ENCODE data around the gene ST6GAL1. TPM values are rescaled to one million over a fixed set of nuclear protein-coding genes. Genes with fewer than 3 reads are reported as not detected.
A peak's percentile ranks its signal among the peaks of the same experiment; 100 is the strongest.

The ST6GAL1 gene
- total and polyA plus RNA-seq, 2 experiments from 2014 or later: 17.6 to 65.1 TPM

DNA sequence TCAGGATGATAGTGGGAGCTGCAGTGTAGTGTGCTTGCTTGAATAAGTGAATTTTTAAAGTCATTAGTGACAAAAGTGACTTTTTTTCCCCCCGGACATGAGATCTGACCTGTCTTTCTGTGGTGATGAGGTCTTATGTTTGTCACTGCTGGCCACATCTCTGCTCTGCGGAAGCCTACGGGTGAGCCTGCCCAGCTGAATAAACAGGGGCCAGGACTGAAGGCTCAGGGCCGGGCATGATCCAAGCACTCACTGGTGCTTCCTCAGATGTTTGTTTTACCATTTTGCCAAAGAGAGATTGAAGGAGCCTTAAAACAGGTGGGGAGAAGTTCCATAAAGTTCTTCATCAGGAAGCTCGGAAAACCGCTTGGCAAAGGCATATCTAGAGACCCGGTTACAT lies 174.0 kb downstream of the ST6GAL1 start (continued):
- TF ChIP-seq, protein P1, sequence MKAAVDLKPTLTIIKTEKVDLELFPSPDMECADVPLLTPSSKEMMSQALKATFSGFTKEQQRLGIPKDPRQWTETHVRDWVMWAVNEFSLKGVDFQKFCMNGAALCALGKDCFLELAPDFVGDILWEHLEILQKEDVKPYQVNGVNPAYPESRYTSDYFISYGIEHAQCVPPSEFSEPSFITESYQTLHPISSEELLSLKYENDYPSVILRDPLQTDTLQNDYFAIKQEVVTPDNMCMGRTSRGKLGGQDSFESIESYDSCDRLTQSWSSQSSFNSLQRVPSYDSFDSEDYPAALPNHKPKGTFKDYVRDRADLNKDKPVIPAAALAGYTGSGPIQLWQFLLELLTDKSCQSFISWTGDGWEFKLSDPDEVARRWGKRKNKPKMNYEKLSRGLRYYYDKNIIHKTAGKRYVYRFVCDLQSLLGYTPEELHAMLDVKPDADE (IDR thresholded peaks at IDR 0.05): no peak
- TF ChIP-seq CREB1 (CRISPR knock-in tag; IDR thresholded peaks at IDR 0.05; ENCODE audit: low read depth): no peak

DNA sequence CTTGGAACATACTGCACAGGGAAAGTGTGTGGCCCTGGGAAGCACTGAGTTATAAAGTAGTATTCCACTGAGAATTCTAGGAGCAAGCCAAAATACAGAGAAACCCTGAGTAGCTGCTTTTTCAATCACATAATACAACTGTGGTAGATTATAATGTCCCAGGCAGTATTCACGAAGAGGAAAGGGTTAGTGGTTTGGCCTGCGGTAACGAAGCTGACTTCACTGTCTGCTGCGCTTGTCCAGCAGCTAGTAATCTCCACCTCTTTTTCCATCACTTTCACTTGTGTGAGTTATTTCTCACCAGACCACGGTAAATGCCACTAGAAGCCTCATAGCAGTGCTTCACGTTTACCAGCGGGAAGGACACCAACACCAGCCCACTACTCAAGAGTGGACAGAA lies 174.6 kb downstream of the ST6GAL1 start:
- no peaks in the 10 kb centered on the region for H3K27me3 ChIP-seq (ENCODE audit: insufficient read depth)
- no peak overlapping the region for H3K4me3 Mint-ChIP-seq
- no peak overlapping the region for H3K27ac Mint-ChIP-seq
- peaks cover 2% of the 10 kb centered on the region for H3K27me3 Mint-ChIP-seq (ENCODE audit: insufficient read depth, low read depth, poor library complexity)
- ATAC-seq: no peak
- H3K36me3 Mint-ChIP-seq (ENCODE audit: low read depth): 0 out of 3 replicates have a peak, but pooled peaks cover 1% of the 10 kb centered on the region
- no peak for DNase-seq (ENCODE audit: low spot score)
- no peaks in the 10 kb centered on the region; the same call in 1 of the 2 replicates for H3K79me2 ChIP-seq (replicated peaks; ENCODE audit: insufficient read depth)
- H3K36me3 ChIP-seq (ENCODE audit: insufficient read depth): no peaks in the 10 kb centered on the region
- H3K4me1 ChIP-seq (ENCODE audit: insufficient read depth): peaks cover 11% of the 10 kb centered on the region; the same call in 1 of the 2 replicates
- H3K4me3 ChIP-seq: no peak overlapping the region
- peaks cover 11% of the 10 kb centered on the region for H3K4me1 Mint-ChIP-seq
- H4K20me1 ChIP-seq (replicated peaks; ENCODE audit: insufficient read depth): no peaks in the 10 kb centered on the region
- H3K4me2 ChIP-seq: 0 out of 2 replicates have a peak overlapping the region, but pooled peaks have one; percentile 9
- peaks cover 7% of the 10 kb centered on the region; the same call in 1 of the 2 replicates for H3F3A ChIP-seq (replicated peaks; ENCODE audit: low read depth)
- 0 out of 2 replicates have a peak, but pooled peaks cover 7% of the 10 kb centered on the region for H3K9me2 ChIP-seq (ENCODE audit: insufficient read depth)
- no peak overlapping the region for H3K27ac ChIP-seq (ENCODE audit: low read depth)
- no peak overlapping the region for H2AFZ ChIP-seq
- no peaks in the 10 kb centered on the region for H3K9me3 Mint-ChIP-seq
- no peak for TF ChIP-seq CREB1 (CRISPR knock-in tag; IDR thresholded peaks at IDR 0.05; ENCODE audit: low read depth)
- no peak for TF ChIP-seq EZH2phosphoT487 (IDR thresholded peaks at IDR 0.05; ENCODE audit: unreplicated experiment)
- no peak for TF ChIP-seq STAT1 (IDR thresholded peaks at IDR 0.05; ENCODE audit: unreplicated experiment)
- TF ChIP-seq ZNF331 (CRISPR knock-in tag; IDR thresholded peaks at IDR 0.05; ENCODE audit: low read depth): no peak
- TF ChIP-seq, protein P1 (IDR thresholded peaks at IDR 0.05): no peak
- TF ChIP-seq, protein P2, sequence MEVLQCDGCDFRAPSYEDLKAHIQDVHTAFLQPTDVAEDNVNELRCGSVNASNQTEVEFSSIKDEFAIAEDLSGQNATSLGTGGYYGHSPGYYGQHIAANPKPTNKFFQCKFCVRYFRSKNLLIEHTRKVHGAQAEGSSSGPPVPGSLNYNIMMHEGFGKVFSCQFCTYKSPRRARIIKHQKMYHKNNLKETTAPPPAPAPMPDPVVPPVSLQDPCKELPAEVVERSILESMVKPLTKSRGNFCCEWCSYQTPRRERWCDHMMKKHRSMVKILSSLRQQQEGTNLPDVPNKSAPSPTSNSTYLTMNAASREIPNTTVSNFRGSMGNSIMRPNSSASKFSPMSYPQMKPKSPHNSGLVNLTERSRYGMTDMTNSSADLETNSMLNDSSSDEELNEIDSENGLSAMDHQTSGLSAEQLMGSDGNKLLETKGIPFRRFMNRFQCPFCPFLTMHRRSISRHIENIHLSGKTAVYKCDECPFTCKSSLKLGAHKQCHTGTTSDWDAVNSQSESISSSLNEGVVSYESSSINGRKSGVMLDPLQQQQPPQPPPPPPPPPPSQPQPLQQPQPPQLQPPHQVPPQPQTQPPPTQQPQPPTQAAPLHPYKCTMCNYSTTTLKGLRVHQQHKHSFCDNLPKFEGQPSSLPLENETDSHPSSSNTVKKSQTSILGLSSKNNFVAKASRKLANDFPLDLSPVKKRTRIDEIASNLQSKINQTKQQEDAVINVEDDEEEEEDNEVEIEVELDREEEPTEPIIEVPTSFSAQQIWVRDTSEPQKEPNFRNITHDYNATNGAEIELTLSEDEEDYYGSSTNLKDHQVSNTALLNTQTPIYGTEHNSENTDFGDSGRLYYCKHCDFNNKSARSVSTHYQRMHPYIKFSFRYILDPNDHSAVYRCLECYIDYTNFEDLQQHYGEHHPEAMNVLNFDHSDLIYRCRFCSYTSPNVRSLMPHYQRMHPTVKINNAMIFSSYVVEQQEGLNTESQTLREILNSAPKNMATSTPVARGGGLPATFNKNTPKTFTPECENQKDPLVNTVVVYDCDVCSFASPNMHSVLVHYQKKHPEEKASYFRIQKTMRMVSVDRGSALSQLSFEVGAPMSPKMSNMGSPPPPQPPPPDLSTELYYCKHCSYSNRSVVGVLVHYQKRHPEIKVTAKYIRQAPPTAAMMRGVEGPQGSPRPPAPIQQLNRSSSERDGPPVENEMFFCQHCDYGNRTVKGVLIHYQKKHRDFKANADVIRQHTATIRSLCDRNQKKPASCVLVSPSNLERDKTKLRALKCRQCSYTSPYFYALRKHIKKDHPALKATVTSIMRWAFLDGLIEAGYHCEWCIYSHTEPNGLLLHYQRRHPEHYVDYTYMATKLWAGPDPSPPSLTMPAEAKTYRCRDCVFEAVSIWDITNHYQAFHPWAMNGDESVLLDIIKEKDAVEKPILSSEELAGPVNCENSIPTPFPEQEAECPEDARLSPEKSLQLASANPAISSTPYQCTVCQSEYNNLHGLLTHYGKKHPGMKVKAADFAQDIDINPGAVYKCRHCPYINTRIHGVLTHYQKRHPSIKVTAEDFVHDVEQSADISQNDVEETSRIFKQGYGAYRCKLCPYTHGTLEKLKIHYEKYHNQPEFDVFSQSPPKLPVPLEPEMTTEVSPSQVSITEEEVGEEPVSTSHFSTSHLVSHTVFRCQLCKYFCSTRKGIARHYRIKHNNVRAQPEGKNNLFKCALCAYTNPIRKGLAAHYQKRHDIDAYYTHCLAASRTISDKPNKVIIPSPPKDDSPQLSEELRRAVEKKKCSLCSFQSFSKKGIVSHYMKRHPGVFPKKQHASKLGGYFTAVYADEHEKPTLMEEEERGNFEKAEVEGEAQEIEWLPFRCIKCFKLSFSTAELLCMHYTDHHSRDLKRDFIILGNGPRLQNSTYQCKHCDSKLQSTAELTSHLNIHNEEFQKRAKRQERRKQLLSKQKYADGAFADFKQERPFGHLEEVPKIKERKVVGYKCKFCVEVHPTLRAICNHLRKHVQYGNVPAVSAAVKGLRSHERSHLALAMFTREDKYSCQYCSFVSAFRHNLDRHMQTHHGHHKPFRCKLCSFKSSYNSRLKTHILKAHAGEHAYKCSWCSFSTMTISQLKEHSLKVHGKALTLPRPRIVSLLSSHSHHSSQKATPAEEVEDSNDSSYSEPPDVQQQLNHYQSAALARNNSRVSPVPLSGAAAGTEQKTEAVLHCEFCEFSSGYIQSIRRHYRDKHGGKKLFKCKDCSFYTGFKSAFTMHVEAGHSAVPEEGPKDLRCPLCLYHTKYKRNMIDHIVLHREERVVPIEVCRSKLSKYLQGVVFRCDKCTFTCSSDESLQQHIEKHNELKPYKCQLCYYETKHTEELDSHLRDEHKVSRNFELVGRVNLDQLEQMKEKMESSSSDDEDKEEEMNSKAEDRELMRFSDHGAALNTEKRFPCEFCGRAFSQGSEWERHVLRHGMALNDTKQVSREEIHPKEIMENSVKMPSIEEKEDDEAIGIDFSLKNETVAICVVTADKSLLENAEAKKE (CRISPR knock-in tag; IDR thresholded peaks at IDR 0.05): no peak
- no peak for TF ChIP-seq ZNF114 (CRISPR knock-in tag; IDR thresholded peaks at IDR 0.05)
- no peak for TF ChIP-seq JUNB (IDR thresholded peaks at IDR 0.05; ENCODE audit: unreplicated experiment)
- TF ChIP-seq, protein P3, sequence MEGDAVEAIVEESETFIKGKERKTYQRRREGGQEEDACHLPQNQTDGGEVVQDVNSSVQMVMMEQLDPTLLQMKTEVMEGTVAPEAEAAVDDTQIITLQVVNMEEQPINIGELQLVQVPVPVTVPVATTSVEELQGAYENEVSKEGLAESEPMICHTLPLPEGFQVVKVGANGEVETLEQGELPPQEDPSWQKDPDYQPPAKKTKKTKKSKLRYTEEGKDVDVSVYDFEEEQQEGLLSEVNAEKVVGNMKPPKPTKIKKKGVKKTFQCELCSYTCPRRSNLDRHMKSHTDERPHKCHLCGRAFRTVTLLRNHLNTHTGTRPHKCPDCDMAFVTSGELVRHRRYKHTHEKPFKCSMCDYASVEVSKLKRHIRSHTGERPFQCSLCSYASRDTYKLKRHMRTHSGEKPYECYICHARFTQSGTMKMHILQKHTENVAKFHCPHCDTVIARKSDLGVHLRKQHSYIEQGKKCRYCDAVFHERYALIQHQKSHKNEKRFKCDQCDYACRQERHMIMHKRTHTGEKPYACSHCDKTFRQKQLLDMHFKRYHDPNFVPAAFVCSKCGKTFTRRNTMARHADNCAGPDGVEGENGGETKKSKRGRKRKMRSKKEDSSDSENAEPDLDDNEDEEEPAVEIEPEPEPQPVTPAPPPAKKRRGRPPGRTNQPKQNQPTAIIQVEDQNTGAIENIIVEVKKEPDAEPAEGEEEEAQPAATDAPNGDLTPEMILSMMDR (conservative IDR thresholded peaks at IDR 0.05; ENCODE audit: low read depth in 2 of 2): no peak
- TF ChIP-seq, protein P4, sequence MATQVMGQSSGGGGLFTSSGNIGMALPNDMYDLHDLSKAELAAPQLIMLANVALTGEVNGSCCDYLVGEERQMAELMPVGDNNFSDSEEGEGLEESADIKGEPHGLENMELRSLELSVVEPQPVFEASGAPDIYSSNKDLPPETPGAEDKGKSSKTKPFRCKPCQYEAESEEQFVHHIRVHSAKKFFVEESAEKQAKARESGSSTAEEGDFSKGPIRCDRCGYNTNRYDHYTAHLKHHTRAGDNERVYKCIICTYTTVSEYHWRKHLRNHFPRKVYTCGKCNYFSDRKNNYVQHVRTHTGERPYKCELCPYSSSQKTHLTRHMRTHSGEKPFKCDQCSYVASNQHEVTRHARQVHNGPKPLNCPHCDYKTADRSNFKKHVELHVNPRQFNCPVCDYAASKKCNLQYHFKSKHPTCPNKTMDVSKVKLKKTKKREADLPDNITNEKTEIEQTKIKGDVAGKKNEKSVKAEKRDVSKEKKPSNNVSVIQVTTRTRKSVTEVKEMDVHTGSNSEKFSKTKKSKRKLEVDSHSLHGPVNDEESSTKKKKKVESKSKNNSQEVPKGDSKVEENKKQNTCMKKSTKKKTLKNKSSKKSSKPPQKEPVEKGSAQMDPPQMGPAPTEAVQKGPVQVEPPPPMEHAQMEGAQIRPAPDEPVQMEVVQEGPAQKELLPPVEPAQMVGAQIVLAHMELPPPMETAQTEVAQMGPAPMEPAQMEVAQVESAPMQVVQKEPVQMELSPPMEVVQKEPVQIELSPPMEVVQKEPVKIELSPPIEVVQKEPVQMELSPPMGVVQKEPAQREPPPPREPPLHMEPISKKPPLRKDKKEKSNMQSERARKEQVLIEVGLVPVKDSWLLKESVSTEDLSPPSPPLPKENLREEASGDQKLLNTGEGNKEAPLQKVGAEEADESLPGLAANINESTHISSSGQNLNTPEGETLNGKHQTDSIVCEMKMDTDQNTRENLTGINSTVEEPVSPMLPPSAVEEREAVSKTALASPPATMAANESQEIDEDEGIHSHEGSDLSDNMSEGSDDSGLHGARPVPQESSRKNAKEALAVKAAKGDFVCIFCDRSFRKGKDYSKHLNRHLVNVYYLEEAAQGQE (IDR thresholded peaks at IDR 0.05; ENCODE audit: unreplicated experiment): no peak
- TF ChIP-seq NANOG (IDR thresholded peaks at IDR 0.05; ENCODE audit: borderline replicate concordance): no peak
